AG20443 (cell line): ENCODE measurements around the gene IREB2.

ENCODE experiments used
- DNase-seq: peaks from one replicate; pipeline ENCODE4 v3.0.0; 2012; ENCODE audit warnings: low spot score, mixed read lengths

Gene IREB2

DNA sequence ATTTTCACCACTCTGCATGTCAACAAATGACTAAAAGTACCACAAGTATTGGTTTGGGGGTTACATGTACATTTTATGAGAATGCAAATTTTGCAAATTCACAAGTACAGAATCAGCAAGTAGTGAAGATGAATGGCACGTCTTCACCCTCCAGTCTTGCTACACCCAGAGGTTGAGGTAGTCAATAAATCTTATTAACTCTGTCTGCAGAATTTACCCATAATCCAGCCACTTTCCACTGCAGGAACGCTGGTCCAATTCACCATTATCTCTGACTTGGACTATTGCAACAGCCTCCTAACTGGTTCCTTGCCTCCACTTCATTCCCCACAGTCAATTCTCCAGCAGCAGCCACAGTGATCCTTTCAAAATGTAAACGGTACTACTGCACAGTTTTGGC, 112.8 kb downstream of the IREB2 start:
- DNase-seq: no peak
